Measurements from ENCODE around the gene G0S2. TPM values are rescaled to one million over a fixed set of nuclear protein-coding genes. Genes with fewer than 3 reads are reported as not detected.
A peak's percentile ranks its signal among the peaks of the same experiment; 100 is the strongest.

Gene G0S2
- total RNA-seq, 1 donor from 2014 or later: 5.9 TPM

GRCh38 chr1:209672705-209673630, 2.2 kb upstream of the G0S2 start:
- Histone ChIP-seq H3K79me2 (ENCODE audit: insufficient read depth, low read length) (no peaks in the 10 kb centered on the region), H3K4me2 (ENCODE audit: low read length) (no peak overlapping the region), H4K20me1 (ENCODE audit: insufficient read depth, low read length) (no peaks in the 10 kb centered on the region), H3K27ac (ENCODE audit: low read depth, low read length) (no peak overlapping the region), H2AFZ (ENCODE audit: low read depth, low read length) (no peak overlapping the region), H3K27me3 (ENCODE audit: insufficient read depth, low read length) (peaks cover 40% of the 10 kb centered on the region), H3K9me3 (ENCODE audit: insufficient read depth, low read depth, low read length) (no peaks in the 10 kb centered on the region), H3K36me3 (ENCODE audit: insufficient read depth, low read length) (no peaks in the 10 kb centered on the region), H3K9ac (ENCODE audit: low read length) (no peak overlapping the region), H3K4me3 (ENCODE audit: insufficient read depth, low read depth, low read length) (no peak overlapping the region), H3K4me1 (ENCODE audit: insufficient read depth, low read length) (peaks cover 13% of the 10 kb centered on the region)
- Mint-ChIP-seq H3K9me3 (ENCODE audit: unreplicated experiment) (peaks cover 1% of the 10 kb centered on the region), H3K4me1 (ENCODE audit: low read depth, unreplicated experiment) (peaks cover 25% of the 10 kb centered on the region), H3K36me3 (ENCODE audit: low read depth, unreplicated experiment) (peaks cover 2% of the 10 kb centered on the region), H3K27ac (ENCODE audit: unreplicated experiment) (peak overlapping the region; percentile 92), H3K27me3 (ENCODE audit: low read depth, unreplicated experiment) (peaks cover 45% of the 10 kb centered on the region), H3K4me3 (ENCODE audit: unreplicated experiment) (no peak overlapping the region)
- FAIRE-seq (no peak), DNase-seq (ENCODE audit: low read depth) (no peak)
- TF ChIP-seq EZH2 (IDR thresholded peaks at IDR 0.05; ENCODE audit: insufficient read depth, low read length) (no peak), CTCF (IDR thresholded peaks at IDR 0.05; ENCODE audit: insufficient read depth, low read depth, low read length) (no peak)

GRCh38 chr1:209673631-209674417, 1.4 kb upstream of the G0S2 start:
- FAIRE-seq (no peak), DNase-seq (ENCODE audit: low read depth) (no peak)
- Histone ChIP-seq H3K9me3 (ENCODE audit: insufficient read depth, low read depth, low read length) (no peaks in the 10 kb centered on the region), H2AFZ (ENCODE audit: low read depth, low read length) (no peak overlapping the region), H3K9ac (ENCODE audit: low read length) (no peak overlapping the region), H3K27ac (ENCODE audit: low read depth, low read length) (no peak overlapping the region), H4K20me1 (ENCODE audit: insufficient read depth, low read length) (no peaks in the 10 kb centered on the region), H3K4me3 (ENCODE audit: insufficient read depth, low read depth, low read length) (no peak overlapping the region), H3K27me3 (ENCODE audit: insufficient read depth, low read length) (peaks cover 46% of the 10 kb centered on the region), H3K79me2 (ENCODE audit: insufficient read depth, low read length) (no peaks in the 10 kb centered on the region), H3K36me3 (ENCODE audit: insufficient read depth, low read length) (no peaks in the 10 kb centered on the region), H3K4me2 (ENCODE audit: low read length) (no peak overlapping the region), H3K4me1 (ENCODE audit: insufficient read depth, low read length) (peaks cover 13% of the 10 kb centered on the region)
- Mint-ChIP-seq H3K9me3 (ENCODE audit: unreplicated experiment) (peaks cover 1% of the 10 kb centered on the region), H3K36me3 (ENCODE audit: low read depth, unreplicated experiment) (peaks cover 2% of the 10 kb centered on the region), H3K4me3 (ENCODE audit: unreplicated experiment) (peak overlapping the region; percentile 10), H3K27me3 (ENCODE audit: low read depth, unreplicated experiment) (peaks cover 47% of the 10 kb centered on the region), H3K4me1 (ENCODE audit: low read depth, unreplicated experiment) (peaks cover 25% of the 10 kb centered on the region), H3K27ac (ENCODE audit: unreplicated experiment) (peak overlapping the region; percentile 92)
- TF ChIP-seq CTCF (IDR thresholded peaks at IDR 0.05; ENCODE audit: insufficient read depth, low read depth, low read length) (no peak), EZH2 (IDR thresholded peaks at IDR 0.05; ENCODE audit: insufficient read depth, low read length) (no peak)
